Nephron progenitor cell (in vitro differentiated cells): ENCODE results near the gene LYRM2.
A peak's percentile ranks its signal among the peaks of the same experiment; 100 is the strongest.

ENCODE experiments used
- DNase-seq: peaks from one replicate; pipeline ENCODE4 v3.0.0; 2021
- H3K27ac Mint-ChIP-seq: 2 replicates; pipeline ENCODE4 v1.8.0; 2021; ENCODE audit warnings: mild to moderate bottlenecking, moderate library complexity, mixed read lengths
- H3K27me3 Mint-ChIP-seq: 2 replicates; pipeline ENCODE4 v1.8.0; 2021; ENCODE audit warnings: mild to moderate bottlenecking, low read depth, mixed read lengths; ENCODE audit not compliant: poor library complexity
- H3K36me3 Mint-ChIP-seq: 2 replicates; pipeline ENCODE4 v1.8.0; 2021; ENCODE audit warnings: low read depth, mixed read lengths
- H3K4me1 Mint-ChIP-seq: 2 replicates; pipeline ENCODE4 v1.8.0; 2021; ENCODE audit warnings: mixed read lengths
- H3K4me3 Mint-ChIP-seq: 2 replicates; pipeline ENCODE4 v1.8.0; 2021; ENCODE audit warnings: mild to moderate bottlenecking, moderate library complexity, mixed read lengths
- H3K9me3 Mint-ChIP-seq: 2 replicates; pipeline ENCODE4 v1.8.0; 2021; ENCODE audit warnings: mild to moderate bottlenecking, moderate library complexity, mixed read lengths
- CTCF ChIP-seq: fragments of 200-600 bp; sonication (generic); IDR thresholded peaks from 2 replicates; pipeline ENCODE4 v1.5.0; 2021; ENCODE audit warnings: antibody characterized with exemption

Gene LYRM2

GRCh38 chr6:89670935-89671565 is 32.5 kb upstream of the LYRM2 start:
- Mint-ChIP-seq H3K9me3 (no peaks in the 10 kb centered on the region), H3K4me3 (no peak overlapping the region), H3K27ac (no peak overlapping the region), H3K4me1 (no peaks in the 10 kb centered on the region), H3K27me3 (no peaks in the 10 kb centered on the region), H3K36me3 (peaks cover 63% of the 10 kb centered on the region)
- DNase-seq = no peak
- TF ChIP-seq CTCF = no peak

GRCh38 chr6:89669002-89669401 is 30.5 kb upstream of the LYRM2 start:
- H3K27me3 Mint-ChIP-seq = no peaks in the 10 kb centered on the region
- H3K4me1 Mint-ChIP-seq = no peaks in the 10 kb centered on the region
- H3K9me3 Mint-ChIP-seq = no peaks in the 10 kb centered on the region
- H3K36me3 Mint-ChIP-seq = peaks cover 61% of the 10 kb centered on the region
- TF ChIP-seq CTCF = no peak
- no peak overlapping the region for H3K4me3 Mint-ChIP-seq
- DNase-seq = no peak
- no peak overlapping the region for H3K27ac Mint-ChIP-seq

GRCh38 chr6:89667872-89668556 is 29.5 kb upstream of the LYRM2 start:
- Mint-ChIP-seq H3K4me1 (no peaks in the 10 kb centered on the region), H3K4me3 (no peak overlapping the region), H3K27ac (peak overlapping the region; percentile 4), H3K9me3 (no peaks in the 10 kb centered on the region), H3K36me3 (peaks cover 71% of the 10 kb centered on the region), H3K27me3 (no peaks in the 10 kb centered on the region)
- no peak for TF ChIP-seq CTCF
- DNase-seq = no peak

GRCh38 chr6:89662659-89663223 is 24.2 kb upstream of the LYRM2 start:
- no peaks in the 10 kb centered on the region for H3K9me3 Mint-ChIP-seq
- no peaks in the 10 kb centered on the region for H3K4me1 Mint-ChIP-seq
- H3K27me3 Mint-ChIP-seq = no peaks in the 10 kb centered on the region
- no peak overlapping the region for H3K27ac Mint-ChIP-seq
- TF ChIP-seq CTCF = no peak
- H3K4me3 Mint-ChIP-seq = no peak overlapping the region
- DNase-seq = no peak
- peaks cover 75% of the 10 kb centered on the region for H3K36me3 Mint-ChIP-seq

GRCh38 chr6:89661559-89661958 is 23.0 kb upstream of the LYRM2 start:
- H3K27ac Mint-ChIP-seq = peak overlapping the region; percentile 53
- TF ChIP-seq CTCF = no peak
- H3K9me3 Mint-ChIP-seq = no peaks in the 10 kb centered on the region
- no peaks in the 10 kb centered on the region for H3K27me3 Mint-ChIP-seq
- no peak for DNase-seq
- peaks cover 5% of the 10 kb centered on the region for H3K4me1 Mint-ChIP-seq
- H3K36me3 Mint-ChIP-seq = peaks cover 67% of the 10 kb centered on the region
- no peak overlapping the region for H3K4me3 Mint-ChIP-seq
